HG02623 (cell line): ENCODE measurements around the gene FH.

Experiments used
- ATAC-seq: cut with Tn5 transposase; IDR thresholded peaks from one replicate; pipeline ENCODE4 v1.9.1; 2021; ENCODE audit warnings: moderate library complexity; ENCODE audit not compliant: unreplicated experiment

FH gene

DNA sequence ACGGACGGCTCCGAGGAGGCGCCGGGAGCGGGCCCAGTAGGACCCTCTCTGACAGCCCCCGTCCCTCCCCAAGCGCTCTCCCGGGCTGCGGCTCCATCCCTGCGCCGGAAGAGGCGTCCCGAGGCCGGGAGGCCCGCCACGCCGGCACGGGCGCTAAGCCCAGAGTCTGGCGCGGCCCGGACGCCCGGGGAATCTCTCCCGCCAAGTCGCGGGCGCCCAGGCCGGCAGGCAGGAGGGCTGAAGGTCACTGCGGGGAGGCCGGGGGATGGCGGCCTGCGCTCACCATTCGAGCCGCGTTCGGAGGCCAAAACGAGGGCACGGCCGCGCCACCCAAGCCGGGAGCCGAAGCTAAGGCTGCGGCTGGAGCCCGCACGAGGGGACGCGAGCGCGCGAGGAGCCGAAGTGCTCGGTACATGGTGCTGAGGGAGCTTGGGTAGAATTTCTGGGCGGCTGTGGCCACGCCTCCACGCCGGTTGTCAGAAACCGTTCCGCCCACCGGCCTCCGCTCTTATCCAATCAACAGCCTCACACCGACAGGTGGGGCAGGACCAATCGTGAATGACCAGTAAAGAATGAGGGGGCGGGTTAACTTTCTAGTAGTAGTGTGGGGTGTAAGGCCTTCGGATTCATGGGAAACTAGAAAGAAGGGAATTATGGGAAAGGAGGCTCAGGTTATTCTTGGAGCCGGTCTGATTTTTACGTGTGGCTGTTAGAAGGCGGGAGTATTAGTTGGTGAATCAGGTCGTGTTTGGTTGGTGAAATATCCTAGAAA, at the start of gene FH:
Gene FH (minus strand): TSS at position 448 of the 772 bp plus-strand sequence. CDS start 33 bp downstream, at position 415.
- ATAC-seq, result peak; percentile 95

GRCh38 chr1:241560849-241561187, 41.3 kb upstream of the FH start:
- ATAC-seq, result no peak

DNA sequence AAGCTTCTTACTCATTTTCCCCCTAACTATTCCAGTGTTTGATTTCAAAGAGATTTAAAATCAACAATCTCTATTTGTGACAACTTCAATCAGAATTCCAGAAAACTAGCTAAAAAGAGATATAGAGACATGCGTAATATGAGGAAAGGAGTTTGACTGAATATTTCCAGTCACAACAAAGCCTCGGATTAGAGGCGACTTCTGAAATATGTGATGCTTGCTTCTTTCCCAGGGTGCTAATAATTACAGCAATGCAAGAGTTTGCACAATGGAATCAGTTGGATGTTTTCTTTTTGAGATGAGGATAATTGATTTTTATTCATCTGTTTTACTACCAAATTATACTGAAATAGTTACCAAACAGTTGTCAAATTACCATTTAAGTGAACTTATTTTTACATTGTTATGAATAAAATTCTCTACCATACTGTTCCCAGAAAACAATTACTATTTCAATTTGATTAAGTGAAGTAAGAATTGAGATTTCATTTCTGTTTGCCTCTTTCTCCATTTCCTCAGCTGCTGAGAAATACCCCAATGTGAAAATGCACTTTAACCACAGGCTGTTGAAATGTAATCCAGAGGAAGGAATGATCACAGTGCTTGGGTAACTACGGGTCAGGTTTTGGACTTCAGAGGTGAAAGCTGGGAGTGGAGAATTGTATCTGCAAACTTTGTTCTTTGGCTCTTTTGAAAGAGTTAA, 40.7 kb upstream of the FH start:
- no peak for ATAC-seq

DNA sequence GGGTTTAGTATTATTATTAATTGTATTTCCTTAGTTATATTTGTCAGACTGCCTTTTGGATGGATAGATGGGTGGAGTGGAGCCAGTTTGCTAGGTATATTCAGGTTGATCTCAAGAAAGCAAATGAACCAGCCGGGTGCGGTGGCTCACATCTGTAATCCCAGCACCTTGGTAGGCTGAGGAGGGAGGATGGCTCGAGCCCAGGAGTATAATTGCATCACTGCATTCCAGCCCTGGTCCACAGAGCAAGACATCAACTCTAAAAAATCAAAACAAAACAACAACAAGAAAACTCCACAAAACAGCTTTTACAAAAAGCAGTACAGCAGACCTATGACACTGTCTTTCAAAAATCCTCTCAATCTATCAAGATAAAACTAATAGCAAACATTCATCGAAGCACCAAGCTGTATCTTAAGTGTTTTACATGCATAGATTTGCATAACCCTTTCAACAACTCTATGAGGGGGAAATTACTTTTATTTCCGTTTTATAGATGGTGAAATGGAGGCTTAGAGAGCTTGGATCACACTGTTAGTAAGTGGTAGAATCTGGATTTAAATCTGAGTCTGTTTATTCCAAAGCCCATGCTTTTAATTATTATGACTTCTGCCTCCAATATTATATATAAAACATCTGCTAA, 38.1 kb upstream of the FH start:
- ATAC-seq, result no peak

- ATAC-seq, result no peak
Measured at GRCh38 chr1:241557031-241557430, 37.5 kb upstream of the FH start.

- no peak for ATAC-seq
Measured at GRCh38 chr1:241555526-241555925, 36.0 kb upstream of the FH start.

DNA sequence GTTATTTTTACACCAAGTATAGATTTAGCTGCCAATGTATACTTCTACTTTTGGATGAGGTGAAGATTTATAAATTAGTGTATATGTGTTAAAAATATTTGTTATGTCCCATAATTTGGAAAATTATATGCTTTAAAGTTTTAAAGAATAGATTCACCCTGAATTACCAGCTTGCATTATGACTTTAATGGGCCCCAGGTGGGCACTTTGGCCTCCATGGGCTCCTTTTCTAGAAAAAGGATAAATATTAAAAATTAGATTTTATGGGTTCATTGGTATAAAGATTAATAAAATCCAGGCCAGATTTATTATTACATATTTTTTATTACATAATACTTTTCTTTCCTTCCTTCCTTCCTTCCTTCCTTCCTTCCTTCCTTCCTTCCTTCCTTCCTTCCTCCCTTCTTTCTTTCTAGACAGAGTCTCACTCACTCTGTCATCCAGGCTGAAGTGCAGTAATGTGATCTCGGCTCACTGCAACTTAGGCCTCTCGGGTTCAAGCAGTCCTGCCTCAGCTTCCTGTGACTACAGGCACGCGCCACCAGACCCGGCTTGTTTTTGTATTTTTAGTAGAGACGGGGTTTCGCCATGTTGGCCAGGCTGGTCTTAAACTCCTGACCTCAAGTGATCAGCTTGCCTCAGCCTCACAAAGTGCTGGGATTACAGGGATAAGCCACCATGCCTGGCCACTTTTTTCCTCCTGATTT, 34.5 kb upstream of the FH start:
- no peak for ATAC-seq

DNA sequence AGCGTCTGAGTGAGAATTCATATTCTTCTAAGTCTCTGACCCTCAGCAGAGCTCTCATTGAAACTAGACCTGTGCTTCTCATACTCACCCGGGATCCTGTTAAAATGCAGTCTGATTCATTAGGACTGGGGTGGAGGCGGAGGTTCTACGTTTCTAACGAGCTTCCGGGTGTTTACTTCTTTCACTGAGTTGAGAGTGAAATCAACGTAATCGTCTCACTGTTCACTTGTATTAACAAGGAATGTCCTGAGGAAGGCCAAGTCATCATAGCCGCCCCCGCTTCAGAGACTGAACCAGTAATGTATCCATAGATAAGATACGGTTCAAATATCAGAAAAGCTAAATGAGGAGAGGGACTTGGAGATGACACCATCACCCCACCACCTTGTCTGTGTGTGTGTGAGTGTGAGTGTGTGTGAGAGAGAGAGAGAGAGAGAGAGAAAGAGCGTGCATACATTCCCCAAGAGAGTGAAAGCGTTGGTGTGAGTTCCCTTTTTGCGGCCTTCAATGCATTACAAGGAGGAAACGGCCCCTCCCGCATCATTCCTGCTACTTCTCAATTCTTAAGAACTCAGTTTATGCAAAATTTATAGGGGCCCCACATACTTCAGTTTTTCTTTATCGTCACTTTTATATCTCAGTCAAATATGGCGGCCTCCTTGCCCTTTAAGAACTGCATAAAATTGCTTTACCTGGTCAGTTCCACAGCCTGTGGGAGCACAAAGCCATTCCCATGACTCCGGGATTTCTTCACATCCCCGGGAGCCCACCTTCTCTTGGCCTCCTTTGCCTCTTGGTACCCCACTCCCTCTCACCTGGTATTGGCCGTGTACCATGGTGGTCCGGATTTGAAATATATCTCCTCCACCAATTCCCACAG, 32.4 kb upstream of the FH start:
- peak; percentile 81 for ATAC-seq

GRCh38 chr1:241550318-241550717, 30.8 kb upstream of the FH start:
- ATAC-seq, result no peak

GRCh38 chr1:241548008-241548407, 28.5 kb upstream of the FH start:
- no peak for ATAC-seq

DNA sequence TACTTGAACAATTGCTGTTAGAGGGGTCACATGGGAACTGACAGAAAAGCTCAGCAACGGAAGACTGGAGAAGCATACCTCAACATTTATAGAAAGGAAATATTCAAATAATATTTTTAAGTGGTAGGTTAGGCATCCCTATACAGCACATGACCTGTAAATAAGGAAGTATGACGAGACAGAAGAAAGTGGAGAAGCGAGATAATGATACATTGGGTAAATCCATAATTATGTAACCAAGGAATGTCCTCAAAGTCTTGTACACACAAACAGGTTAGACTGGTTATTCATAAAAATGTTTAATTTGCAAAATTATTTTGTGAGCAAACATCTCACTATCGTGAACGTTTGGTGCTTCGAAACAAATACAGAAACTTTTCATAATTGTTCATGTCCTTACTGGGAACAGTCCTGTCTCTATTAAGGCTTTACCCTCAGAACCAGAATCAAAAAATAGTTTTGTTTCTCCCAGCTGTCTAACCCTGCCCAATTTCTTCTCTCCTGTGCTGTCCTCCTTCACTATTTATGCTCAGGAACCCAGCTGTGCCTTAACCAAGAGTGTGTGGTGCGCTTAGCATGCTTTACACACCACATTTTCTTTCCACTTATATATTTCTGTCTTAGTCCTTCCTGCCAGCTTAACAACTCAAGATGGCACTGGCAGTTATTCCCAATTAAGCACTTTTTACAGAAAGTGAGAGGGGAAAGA, 22.8 kb upstream of the FH start:
- no peak for ATAC-seq

- ATAC-seq, result no peak
Measured at GRCh38 chr1:241536969-241537368, 17.4 kb upstream of the FH start.

GRCh38 chr1:241536304-241536703, 16.7 kb upstream of the FH start:
- no peak for ATAC-seq

DNA sequence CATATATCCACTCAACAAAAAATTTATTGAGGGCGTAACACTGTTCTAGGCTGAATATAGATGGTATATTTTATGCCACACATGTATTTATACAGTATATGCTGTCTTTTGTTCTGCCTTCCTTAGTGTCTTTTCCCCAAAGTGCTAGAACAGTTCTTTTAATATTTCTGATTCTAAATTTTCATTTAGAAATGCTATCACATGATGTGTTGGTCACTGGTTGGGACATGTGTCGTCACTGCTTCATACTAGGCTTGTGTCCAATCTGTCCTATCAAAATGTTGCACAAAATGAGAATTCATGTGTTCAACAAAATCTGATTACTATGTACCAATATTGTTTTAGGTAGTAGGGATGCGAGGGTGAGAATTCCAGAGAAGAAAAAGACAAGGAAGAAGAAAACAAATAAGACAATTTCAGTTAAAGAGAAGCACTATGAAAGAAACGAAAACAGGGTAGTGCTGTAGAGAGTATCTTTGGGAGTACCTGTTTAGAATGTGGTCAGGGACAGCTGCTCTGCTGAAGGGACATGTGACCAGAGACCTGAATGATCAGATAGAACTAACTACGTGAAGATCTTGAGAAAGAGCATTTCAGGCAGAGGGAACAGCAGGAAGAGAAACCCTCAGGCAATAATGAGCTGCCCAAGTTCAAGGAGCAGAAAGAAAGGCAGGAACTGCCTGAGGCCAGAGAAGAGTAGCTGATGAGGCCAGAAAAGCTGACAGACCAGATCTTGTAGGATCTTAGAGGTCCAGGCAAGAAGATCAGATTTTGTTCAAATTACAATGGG, 14.0 kb upstream of the FH start:
- ATAC-seq, result peak; percentile 32

- ATAC-seq, result peak; percentile 49
Measured at GRCh38 chr1:241532864-241533263, 13.3 kb upstream of the FH start.

DNA sequence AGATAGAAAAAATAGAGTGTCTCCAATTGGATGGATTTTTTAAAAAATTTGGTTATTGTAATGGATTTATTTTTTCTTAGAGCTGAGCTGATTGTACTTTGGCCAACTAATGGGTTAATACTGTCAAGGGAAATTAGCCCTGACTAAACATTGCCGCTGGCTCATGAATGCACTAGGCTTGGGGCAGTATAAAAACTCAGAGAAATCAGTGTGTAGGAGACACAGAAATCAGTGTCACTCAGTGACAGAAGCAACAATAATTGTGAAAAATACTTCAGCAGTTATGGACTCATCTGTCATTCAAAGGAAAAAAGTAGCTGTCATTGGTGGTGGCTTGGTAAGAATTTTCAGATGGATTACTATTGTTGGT, 12.6 kb upstream of the FH start, which contains the start of gene KMO:
Gene KMO (plus strand): TSS at position 217 of the 370 bp plus-strand sequence. CDS start 67 bp downstream, at position 284.
- peak; percentile 26 for ATAC-seq

GRCh38 chr1:241531195-241532161, 11.9 kb upstream of the FH start:
- peak; percentile 52 for ATAC-seq

DNA sequence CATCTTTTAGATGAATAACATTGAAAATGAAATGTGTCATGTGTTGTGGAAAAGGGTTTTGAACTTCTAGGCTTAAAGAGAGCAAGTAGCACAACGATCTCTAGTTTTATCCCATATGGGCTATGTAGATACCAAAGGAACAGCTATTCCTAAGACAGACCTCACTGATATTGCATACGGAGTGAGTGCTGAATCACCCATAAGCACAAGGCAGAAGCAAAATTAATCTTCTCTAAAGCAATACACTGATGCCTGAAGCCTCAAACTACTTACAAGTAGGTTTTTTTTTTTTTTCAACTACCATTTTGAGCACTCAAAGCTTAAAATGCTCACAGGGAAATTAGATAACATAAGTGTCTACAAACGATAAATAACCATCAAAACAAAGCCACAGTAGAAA, 7.6 kb upstream of the FH start:
- ATAC-seq, result no peak
